A549 (cell line): ENCODE results near the gene PRKRA.

ENCODE experiments used
- POLR2A ChIP-seq: IDR thresholded peaks from 2 replicates; pipeline ENCODE4 v1.6.1; 2012; ENCODE audit warnings: mild to moderate bottlenecking, low read length
- ZFP36 ChIP-seq: fragments of 450-650 bp; IDR thresholded peaks from 2 replicates; pipeline ENCODE4 v1.6.1; 2014; ENCODE audit warnings: borderline replicate concordance; ENCODE audit not compliant: partially characterized antibody

DNA sequence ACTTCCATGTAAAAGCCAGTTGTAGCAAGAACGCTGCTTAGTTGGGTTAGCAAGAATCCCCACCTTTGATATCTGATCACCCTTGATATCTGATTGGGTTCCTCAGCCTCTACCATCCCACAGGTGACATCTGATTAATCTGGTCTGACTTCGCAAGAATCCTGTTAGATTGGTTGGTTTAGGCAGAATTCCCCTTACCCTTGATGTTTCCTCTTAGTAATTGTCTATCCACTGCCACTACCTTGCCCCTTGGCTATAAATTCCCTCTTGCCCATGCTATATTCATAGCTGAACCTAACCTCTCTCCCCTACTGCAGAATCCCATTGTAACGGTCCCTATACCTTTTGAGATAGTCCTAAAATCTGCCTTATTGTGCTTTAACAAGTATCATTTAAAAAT, 33.1 kb downstream of the PRKRA start:
- TF ChIP-seq POLR2A (no peak), ZFP36 (no peak)
